HepG2 (cell line): Measurements from ENCODE around the gene AGAP6. TPM values are rescaled to one million over a fixed set of nuclear protein-coding genes. Genes with fewer than 3 reads are reported as not detected.
"Not testable (repeated sequence)": the region's sequence is repeated elsewhere in the genome, so short reads cannot be mapped to it uniquely, and the experiment has no call there.

ENCODE experiments used
- ATAC-seq: fragments of 200-7000 bp; cut with Tn5 transposase; 3 replicates; pipeline ENCODE4 v1.9.1; 2020; ENCODE audit warnings: mild to moderate bottlenecking, moderate library complexity
- BruUV-seq: library from RNA; stranded (reverse); fragments of 400-500 nt; replicated peaks from 2 replicates; lab custom pipeline; 2021; lab: Mats Ljungman, UMichigan
- CTCF ChIA-PET: fragments of 300-600 bp; formaldehyde crosslinking; extraction: SDS; loops from one replicate; lab custom pipeline; 2021; ENCODE audit warnings: low total read pairs, inconsistent platforms, low intra/inter-chr PET ratio; lab: Yijun Ruan, JAX
- POLR2A ChIA-PET: fragments of 350-600 bp; sonication (Branson Sonifier 250); formaldehyde crosslinking; loops from one replicate; lab custom pipeline; 2020; ENCODE audit warnings: antibody characterized with exemption, inconsistent platforms; lab: Yijun Ruan, JAX
- DNase-seq: peaks from one replicate; pipeline ENCODE4 v3.0.0-alpha.2; 2015; ENCODE audit warnings: low spot score
- FAIRE-seq: peaks from 3 replicates; lab custom pipeline; 2011; peaks lifted over from hg19 to GRCh38; lab: Jason Lieb, UNC
- H2AFZ ChIP-seq: one replicate; pipeline ENCODE4 v1.6.1; 2011; ENCODE audit warnings: low read length, inconsistent platforms
- H3K27ac ChIP-seq: fragments of 300-600 bp; 3 replicates; pipeline ENCODE4 v1.8.0; 2011; ENCODE audit warnings: mixed run types, mild to moderate bottlenecking, mixed read lengths, low read length, inconsistent platforms; ENCODE audit not compliant: insufficient read depth; ENCODE audit errors: extremely low read length
- H3K27me3 ChIP-seq, 2 experiments: fragments of 200-600 bp in 1 of 2; 2 replicates in 1 of 2; 3 replicates in 1 of 2; pipeline versions ENCODE4 v1.6.0 to v1.8.0; 2011; ENCODE audit warnings: low read length in 2 of 2, mild to moderate bottlenecking in 2 of 2, moderate library complexity in 2 of 2, inconsistent platforms in 1 of 2; ENCODE audit not compliant: insufficient read depth in 2 of 2, control insufficient read depth in 1 of 2
- H3K36me3 ChIP-seq, 2 experiments: fragments of 200-600 bp in 1 of 2; replicated peaks in 1 of 2; 2 replicates in 1 of 2; 3 replicates in 1 of 2; pipeline versions ENCODE4 v1.5.1 to v1.8.0; 2011; ENCODE audit warnings: low read length in 2 of 2, inconsistent platforms in 1 of 2; ENCODE audit not compliant: insufficient read depth in 2 of 2, control insufficient read depth in 1 of 2
- H3K4me1 ChIP-seq: 2 replicates; pipeline ENCODE4 v1.5.1; 2012; ENCODE audit warnings: low read length, inconsistent platforms; ENCODE audit not compliant: insufficient read depth
- H3K4me2 ChIP-seq: 2 replicates; pipeline ENCODE4 v1.6.0; 2011; ENCODE audit warnings: low read depth, low read length, inconsistent platforms
- H3K4me3 ChIP-seq, 3 experiments: fragments of 200-600 bp in 1 of 3; sonication (generic), shearing (Covaris generic) in 1 of 3; replicated peaks in 1 of 3; 2 replicates each; pipeline ENCODE4 v1.5.1; 2011 to 2016; ENCODE audit warnings: low read length in 3 of 3, inconsistent platforms in 2 of 3, low read depth in 2 of 3, mild to moderate bottlenecking in 2 of 3, control low read depth in 1 of 3, mixed read lengths in 1 of 3; ENCODE audit not compliant: insufficient read depth in 1 of 3
- H3K79me2 ChIP-seq: one replicate; pipeline ENCODE4 v1.6.1; 2011; ENCODE audit warnings: low read length, inconsistent platforms; ENCODE audit not compliant: insufficient read depth
- H3K9ac ChIP-seq: 2 replicates; pipeline ENCODE4 v1.6.0; 2011; ENCODE audit warnings: mild to moderate bottlenecking, low read depth, low read length, inconsistent platforms; ENCODE audit not compliant: insufficient read depth
- H3K9me3 ChIP-seq: 2 replicates; pipeline ENCODE4 v1.5.1; 2012; ENCODE audit warnings: mild to moderate bottlenecking, low read length
- H4K20me1 ChIP-seq: 2 replicates; pipeline ENCODE4 v1.6.0; 2011; ENCODE audit warnings: inconsistent platforms, mild to moderate bottlenecking, low read length, moderate library complexity; ENCODE audit not compliant: insufficient read depth
- ARID5B ChIP-seq: IDR thresholded peaks from 2 replicates; pipeline ENCODE4 v1.4.0; 2020; ENCODE audit warnings: mild to moderate bottlenecking, missing genetic modification reagents
- FOXP1 ChIP-seq, 2 experiments: fragments of 450-650 bp in 1 of 2; IDR thresholded peaks; 2 replicates each; pipeline ENCODE4 v1.6.1; 2017 to 2018; ENCODE audit warnings: antibody characterized with exemption in 1 of 2
- SOX13 ChIP-seq, 3 experiments: fragments of 450-650 bp in 1 of 3; sonication (generic) in 1 of 3; formaldehyde crosslinking in 1 of 3; IDR thresholded peaks in 2 of 3; conservative IDR thresholded peaks in 1 of 3; 2 replicates each; pipeline versions ENCODE4 v1.5.0 to v1.6.1; 2016 to 2020; ENCODE audit warnings: antibody characterized with exemption in 1 of 3, mild to moderate bottlenecking in 1 of 3, missing compliant biosample characterization in 1 of 3, missing genetic modification reagents in 1 of 3, moderate library complexity in 1 of 3
- SOX5 ChIP-seq: IDR thresholded peaks from 2 replicates; pipeline ENCODE4 v1.6.1; 2016; ENCODE audit warnings: borderline replicate concordance
- WGBS: methylation state at CpG from one replicate; pipeline ENCODE4 v1.1.6; 2017; ENCODE audit warnings: low lambda C conversion rate; 5-methylcytosine and 5-hydroxymethylcytosine counted together
- in situ Hi-C: cut with HindIII; loops from 2 replicates; pipeline ENCODE4 v1.10.0; 2017; ENCODE audit warnings: low pct_unique_long_range_greater_than_20kb; ENCODE audit not compliant: extremely low pct_ligation_motif_present
- intact Hi-C: fragments of 100-400 bp; cut with micrococcal nuclease; formaldehyde crosslinking; loops from one replicate; pipeline ENCODE4 v1.10.0; 2022; ENCODE audit not compliant: unreplicated experiment
- polyA plus RNA-seq, 8 experiments: library from polyadenylated mRNA; depleted of rRNA in 3 of 8; stranded (reverse) in 7 of 8; unstranded in 1 of 8; fragments of >200 nt; fragmentation: Illumina TruSeq in 4 of 8; extraction: Trizol in 4 of 8; gene quantifications; 2 replicates each; pipeline versions ENCODE4 v1.2.1 to v1.2.3, GENCODE V29; 2011 to 2016; ENCODE audit warnings: low read depth in 4 of 8, missing spikeins in 1 of 8, mixed read lengths in 1 of 8; ENCODE audit not compliant: insufficient read depth in 1 of 8
- total RNA-seq, 5 experiments: library from RNA; depleted of rRNA; stranded (reverse); fragments of >200 nt; fragmentation: Illumina TruSeq; extraction: Trizol; gene quantifications; 2 replicates each; pipeline ENCODE4 v1.2.3, GENCODE V29; 2016; ENCODE audit warnings: low read depth in 1 of 5

AGAP6 gene
- total and polyA plus RNA-seq, 2 of the 13 experiments (the other 11 are each of a cell fraction or from before 2014, with no cell fraction given), result 7.7 to 19.5 TPM

DNA sequence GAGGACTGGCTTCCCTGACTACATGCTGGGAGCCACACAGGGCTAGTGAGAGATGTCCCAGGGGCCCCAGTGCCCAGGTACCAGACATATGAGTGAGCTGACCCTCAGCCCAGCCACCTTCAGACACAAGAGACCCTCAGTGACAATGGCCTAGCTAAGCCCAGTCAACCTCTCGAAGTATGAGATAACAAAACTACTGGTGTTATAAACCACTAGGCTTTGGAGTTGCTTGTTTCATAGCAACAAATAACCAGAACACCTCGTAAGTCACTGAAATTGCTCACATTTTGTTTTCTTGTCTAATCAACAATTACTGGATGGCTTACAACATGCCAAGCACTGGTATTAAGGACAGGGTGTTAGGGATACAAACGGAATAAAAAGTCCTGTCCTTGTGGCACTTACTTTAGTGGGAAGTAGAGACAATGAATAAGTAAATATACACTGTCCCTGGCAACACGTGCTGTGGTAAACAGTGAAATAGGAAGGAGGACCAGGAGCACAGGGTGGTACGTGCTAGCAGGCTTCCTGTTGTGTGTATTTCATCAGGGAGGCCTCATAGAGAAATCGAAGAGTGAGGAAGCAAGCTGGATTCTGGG, 64.7 kb downstream of the AGAP6 start:
- POLR2A ChIA-PET; H4K20me1 ChIP-seq; H3K36me3 ChIP-seq; H3K9me3 ChIP-seq; CTCF ChIA-PET; intact Hi-C loops; H3K27me3 ChIP-seq; in situ Hi-C loops; H3K4me2 ChIP-seq; DNase-seq; BruUV-seq; H3K4me3 ChIP-seq; FAIRE-seq; H3K79me2 ChIP-seq; TF ChIP-seq SOX13, FOXP1 (IDR thresholded peaks at IDR 0.05): not testable (repeated sequence)
- Histone ChIP-seq H3K27ac (peak overlapping the region; percentile 79), H2AFZ (peak overlapping the region; percentile 42), H3K9ac (0 out of 2 replicates have a peak overlapping the region, but pooled peaks have one; percentile 21), H3K4me1 (peaks cover 48% of the 10 kb centered on the region)
- 74% methylated on average over 6 of the region's 6 CpGs for WGBS
- peak; percentile 39; the same call in 2 of the 3 replicates for ATAC-seq
- TF ChIP-seq SOX5 (peak; percentile 65; the same call in 1 of the 2 replicates), SOX13 (CRISPR knock-in tag; conservative IDR thresholded peaks at IDR 0.05 in 1 of 2, IDR thresholded peaks at IDR 0.05 in 1 of 2) (0 out of 4 replicates have a peak, but pooled peaks of 1 of the 2 experiments have one; percentile 16), FOXP1 (CRISPR knock-in tag; IDR thresholded peaks at IDR 0.05) (0 out of 2 replicates have a peak, but pooled peaks have one; percentile 11), ARID5B (CRISPR knock-in tag) (0 out of 2 replicates have a peak, but pooled peaks have one; percentile 18)

GRCh38 chr10:50055494-50056292, 67.5 kb downstream of the AGAP6 start:
- FAIRE-seq, H3K9me3 ChIP-seq, H3K4me2 ChIP-seq, H3K27ac ChIP-seq, H3K79me2 ChIP-seq, ATAC-seq, H3K27me3 ChIP-seq, H2AFZ ChIP-seq, POLR2A ChIA-PET, in situ Hi-C loops, H3K36me3 ChIP-seq, H3K4me3 ChIP-seq, CTCF ChIA-PET, H4K20me1 ChIP-seq, BruUV-seq, intact Hi-C loops, DNase-seq, H3K9ac ChIP-seq: not testable (repeated sequence)
- 66% methylated on average over 5 of the region's 5 CpGs for WGBS
- H3K4me1 ChIP-seq, result peaks cover 58% of the 10 kb centered on the region

DNA sequence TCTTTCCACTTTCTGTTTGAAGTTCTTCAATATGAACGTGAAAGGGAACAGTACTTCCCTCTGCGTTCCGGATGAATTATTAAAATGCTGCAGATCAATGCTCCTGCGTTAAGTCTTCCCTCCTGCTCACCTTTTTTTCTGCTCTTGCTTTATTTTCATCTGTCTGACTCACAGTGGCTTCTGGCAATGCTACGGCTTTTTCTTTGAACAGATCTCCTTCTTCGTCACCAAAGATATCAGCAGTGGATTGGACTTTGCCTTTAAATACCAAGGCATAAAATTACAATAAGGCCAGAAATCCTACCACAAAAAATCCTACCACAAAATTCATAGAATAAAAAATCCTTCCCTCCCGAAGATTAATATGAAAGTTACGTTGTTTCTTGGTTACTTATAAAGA, 68.4 kb downstream of the AGAP6 start:
- intact Hi-C loops, in situ Hi-C loops, H3K4me3 ChIP-seq, FAIRE-seq, H3K27me3 ChIP-seq, BruUV-seq, H3K27ac ChIP-seq, H3K79me2 ChIP-seq, H2AFZ ChIP-seq, H3K36me3 ChIP-seq, CTCF ChIA-PET, H4K20me1 ChIP-seq, H3K9me3 ChIP-seq, POLR2A ChIA-PET, H3K9ac ChIP-seq, DNase-seq: not testable (repeated sequence)
- ATAC-seq, result peak; percentile 21; the same call in 1 of the 3 replicates
- WGBS, result 9% methylated on average over 8 of the region's 8 CpGs
- H3K4me1 ChIP-seq, result peaks cover 53% of the 10 kb centered on the region
- peak overlapping the region; percentile 53 for H3K4me2 ChIP-seq
